AML-193 (cell line): Measurements from ENCODE around the gene FTCDNL1.
A peak's percentile ranks its signal among the peaks of the same experiment; 100 is the strongest.

Experiments used
- DNase-seq, 2 experiments: peaks; one replicate each; lab custom pipeline; 2025; lab: John Stamatoyannopoulos, UW

The FTCDNL1 gene

DNA sequence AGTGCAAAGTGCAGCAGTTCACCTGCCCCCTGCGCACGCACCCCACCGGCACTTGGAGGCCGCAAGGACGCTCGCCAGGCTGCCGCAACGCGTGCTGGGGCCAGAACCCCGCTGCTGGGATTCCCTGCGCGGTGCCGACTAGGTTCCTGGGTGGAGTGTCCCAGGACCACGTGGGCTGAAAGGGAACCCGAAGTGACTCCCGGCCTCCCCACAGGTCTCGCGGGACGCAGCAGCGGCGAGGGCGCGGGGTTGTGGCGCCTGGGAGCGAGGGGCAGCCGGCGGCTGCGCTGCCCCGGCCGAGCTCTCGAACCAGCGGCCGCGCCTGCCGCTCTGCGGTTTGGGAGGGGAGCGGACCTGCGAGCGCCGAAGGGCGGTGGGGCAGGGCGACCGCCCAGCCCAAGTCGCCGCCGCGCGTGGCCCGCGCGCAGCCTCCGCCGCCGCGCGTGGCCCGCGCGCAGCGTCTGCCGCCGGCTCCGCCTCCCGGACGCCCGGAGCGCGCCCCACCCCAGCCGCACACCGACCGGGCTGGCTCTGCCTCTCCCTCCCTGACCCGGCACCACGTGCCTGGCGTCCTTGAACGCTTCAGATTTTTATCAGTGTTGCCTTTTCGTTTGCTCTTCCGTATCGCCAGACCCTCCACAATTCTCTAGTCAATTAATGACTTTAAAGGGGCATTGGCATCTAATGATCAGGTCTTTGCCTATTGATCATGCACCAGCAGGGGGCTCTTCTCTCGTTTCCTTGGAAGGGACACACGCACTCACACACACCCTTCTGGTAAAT, at the start of gene FTCDNL1:
Gene FTCDNL1 (minus strand): TSS at position 475 of the 783 bp plus-strand sequence. CDS start 2,230 bp downstream, outside the sequence.
- DNase-seq = no peak

DNA sequence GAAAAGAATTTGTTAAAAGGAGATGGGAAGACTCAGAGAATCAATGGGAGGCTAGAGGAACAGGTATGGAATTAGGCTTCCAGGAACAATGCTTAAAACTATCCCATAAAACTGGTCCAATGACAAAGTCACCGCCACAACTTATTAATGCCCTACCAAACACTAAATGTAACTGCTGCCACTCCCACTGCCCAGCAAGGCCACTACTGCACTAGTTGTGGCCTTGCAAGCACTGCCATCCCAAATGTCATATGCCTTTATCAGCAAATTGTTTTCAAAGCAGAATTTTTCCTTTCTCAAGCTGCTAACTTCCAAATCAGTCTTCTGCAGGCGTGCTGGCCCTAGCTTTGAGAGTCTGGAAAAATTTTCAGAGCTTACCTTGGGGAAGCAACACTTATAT, 45.6 kb upstream of the FTCDNL1 start:
- DNase-seq = no peak

DNA sequence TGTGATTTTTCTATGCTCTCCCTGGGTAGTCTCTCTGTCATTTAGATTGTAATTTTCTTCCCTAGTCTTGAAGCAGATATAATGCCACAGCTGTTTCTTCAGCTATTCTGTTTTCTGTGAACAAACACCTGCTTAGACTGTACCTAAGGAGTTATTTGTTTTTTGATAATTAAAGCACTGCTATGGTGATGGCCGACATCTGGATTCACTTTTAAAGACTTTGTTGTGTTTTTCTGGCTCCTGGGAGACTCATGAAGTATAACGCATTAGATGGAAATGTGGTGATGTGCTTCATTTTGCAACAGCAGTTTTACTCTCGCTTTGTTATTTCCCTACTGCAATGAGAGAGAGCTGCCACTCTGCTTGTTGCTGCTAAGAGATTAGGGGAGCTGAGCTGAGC, 44.4 kb upstream of the FTCDNL1 start:
- DNase-seq = no peak

- no peak for DNase-seq
Observed at GRCh38 chr2:199883474-199884212, 32.7 kb upstream of the FTCDNL1 start.

DNA sequence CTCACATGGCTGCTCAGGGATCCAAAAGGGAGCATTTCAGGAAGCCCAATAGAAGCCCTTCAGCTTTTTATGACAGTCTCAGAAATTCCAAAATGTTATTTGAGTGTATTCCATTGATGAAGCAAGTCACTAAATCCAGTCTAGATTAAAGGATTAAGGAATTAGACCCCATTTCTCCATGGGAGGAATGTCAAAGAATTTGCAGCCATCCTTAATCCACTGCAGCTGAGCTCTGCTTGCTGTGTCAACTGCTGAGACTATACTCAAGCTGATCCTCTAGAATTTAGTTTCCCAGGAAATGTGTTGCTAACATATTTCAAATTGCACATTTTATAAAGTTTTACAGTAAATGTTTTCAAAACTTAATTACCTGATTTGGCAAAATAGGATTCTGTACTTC, 31.7 kb upstream of the FTCDNL1 start:
- no peak for DNase-seq

GRCh38 chr2:199875400-199875799, 24.4 kb upstream of the FTCDNL1 start:
- no peak for DNase-seq

- DNase-seq = no peak
Observed at GRCh38 chr2:199874209-199874608, 23.2 kb upstream of the FTCDNL1 start.

DNA sequence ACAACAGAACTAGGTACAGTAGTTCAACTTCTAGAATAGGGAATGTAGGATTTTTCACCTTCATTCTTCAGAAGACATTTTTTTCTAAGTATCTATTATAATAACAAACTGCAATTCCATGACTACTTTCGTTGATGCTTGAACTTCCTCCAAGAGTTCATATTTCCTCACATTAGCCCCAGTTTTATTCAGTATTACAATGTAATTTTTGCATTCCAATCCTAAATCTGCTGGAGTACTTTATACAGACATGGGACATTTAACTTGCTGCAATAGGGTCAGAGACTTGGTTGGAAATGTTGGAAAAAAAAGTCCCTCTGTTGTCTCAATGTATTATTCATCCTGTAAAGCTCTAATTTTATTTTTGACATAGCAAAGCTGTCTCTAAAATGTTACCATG, 19.6 kb upstream of the FTCDNL1 start:
- no peak for DNase-seq

DNA sequence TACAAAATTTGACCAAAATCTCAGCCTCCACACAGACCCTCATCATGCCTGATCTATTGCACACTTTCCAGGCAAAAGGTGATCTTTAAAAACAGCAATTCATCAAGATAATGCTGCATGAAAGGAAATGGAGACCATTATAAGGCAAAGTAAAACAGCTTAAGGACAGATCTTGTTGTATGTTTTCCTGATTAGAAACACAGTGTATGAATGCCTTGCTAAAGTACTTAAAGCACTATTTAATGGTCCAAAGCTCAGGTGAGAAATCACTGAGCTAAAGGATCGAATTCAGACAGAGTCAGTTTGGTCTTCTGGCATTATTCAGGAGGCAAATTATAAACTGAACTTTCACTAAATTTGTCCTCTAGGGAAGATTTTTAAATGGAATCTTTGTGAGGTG, 18.7 kb upstream of the FTCDNL1 start:
- DNase-seq = no peak

DNA sequence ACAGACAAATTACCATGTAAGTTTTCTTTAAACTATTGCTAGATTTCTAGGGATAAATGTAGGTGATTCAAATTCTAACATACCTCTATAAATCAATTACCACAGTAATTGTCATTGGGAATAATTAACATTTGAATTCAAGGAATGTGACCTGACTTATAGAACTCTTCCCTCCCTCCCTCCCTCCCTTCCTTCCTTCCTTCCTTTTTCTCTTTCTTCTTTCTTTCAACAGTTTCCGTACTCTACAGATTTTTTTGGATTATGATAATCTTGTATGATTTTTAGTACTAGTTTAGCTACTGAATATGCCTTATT, 18.2 kb upstream of the FTCDNL1 start:
- no peak for DNase-seq

DNA sequence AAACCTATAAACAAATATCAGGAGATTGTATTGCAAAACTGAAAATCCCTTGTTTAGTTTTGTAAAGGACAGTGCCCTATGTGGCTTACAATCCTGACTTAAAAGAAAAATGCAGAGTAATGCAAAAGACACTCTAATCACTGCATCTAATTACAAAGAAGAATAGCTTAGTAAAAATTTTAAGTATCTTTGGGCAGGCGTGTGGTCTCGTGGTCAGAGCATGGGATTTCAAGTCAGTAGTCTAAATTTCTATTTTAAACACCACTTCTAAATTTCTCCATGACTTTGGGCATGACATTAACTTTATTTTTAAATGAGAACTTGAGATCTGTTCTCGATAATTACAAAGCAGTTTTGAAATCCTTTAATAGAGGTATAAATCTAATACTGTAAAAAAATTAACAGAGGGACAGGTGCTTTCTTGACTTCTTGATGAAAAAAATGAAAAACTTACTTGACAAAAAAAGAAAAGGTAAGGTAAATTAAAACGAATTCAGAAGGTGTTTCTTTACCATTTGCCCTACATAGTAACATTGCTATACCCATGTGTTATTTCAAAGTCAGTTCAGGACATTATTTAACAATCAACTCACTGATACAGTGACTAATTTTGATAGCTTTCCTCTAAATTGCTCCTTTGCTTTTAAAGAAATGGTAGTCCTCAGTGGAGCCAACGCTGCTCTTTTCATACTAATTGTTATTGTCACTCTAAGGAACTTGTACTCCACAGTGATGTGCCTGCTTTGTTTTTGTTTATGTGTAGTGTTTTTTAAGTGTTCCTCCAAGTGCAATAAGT, 17.6 kb upstream of the FTCDNL1 start:
- no peak for DNase-seq

GRCh38 chr2:199865905-199866304, 14.9 kb upstream of the FTCDNL1 start:
- no peak for DNase-seq

GRCh38 chr2:199862788-199863187, 11.8 kb upstream of the FTCDNL1 start:
- no peak for DNase-seq

- DNase-seq = peak; percentile 62 to 69
Observed at GRCh38 chr2:199861132-199861774, 10.3 kb upstream of the FTCDNL1 start.

GRCh38 chr2:199855812-199856211, 4.8 kb upstream of the FTCDNL1 start:
- DNase-seq = no peak

GRCh38 chr2:199851883-199852282, 891 bp upstream of the FTCDNL1 start:
- no peak for DNase-seq

DNA sequence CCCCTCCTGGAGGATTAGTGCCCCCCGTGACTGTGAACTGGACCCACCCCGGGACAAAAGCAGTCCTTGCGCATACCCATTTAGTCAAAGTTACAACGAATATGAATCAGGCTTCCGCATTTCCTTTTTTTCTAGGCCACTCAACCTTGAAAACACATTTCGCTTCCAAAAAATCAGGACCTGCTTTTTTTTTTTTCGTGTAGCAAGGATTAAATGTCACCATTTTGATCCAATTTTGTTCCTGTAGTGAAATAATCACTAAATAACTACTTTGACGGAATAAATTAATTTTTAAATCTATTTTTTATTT, 464 bp upstream of the FTCDNL1 start:
- DNase-seq = no peak

GRCh38 chr2:199850218-199850717, 724 bp downstream of the FTCDNL1 start:
- no peak for DNase-seq

- DNase-seq = no peak
Observed at GRCh38 chr2:199848389-199849130, 2.4 kb downstream of the FTCDNL1 start.

DNA sequence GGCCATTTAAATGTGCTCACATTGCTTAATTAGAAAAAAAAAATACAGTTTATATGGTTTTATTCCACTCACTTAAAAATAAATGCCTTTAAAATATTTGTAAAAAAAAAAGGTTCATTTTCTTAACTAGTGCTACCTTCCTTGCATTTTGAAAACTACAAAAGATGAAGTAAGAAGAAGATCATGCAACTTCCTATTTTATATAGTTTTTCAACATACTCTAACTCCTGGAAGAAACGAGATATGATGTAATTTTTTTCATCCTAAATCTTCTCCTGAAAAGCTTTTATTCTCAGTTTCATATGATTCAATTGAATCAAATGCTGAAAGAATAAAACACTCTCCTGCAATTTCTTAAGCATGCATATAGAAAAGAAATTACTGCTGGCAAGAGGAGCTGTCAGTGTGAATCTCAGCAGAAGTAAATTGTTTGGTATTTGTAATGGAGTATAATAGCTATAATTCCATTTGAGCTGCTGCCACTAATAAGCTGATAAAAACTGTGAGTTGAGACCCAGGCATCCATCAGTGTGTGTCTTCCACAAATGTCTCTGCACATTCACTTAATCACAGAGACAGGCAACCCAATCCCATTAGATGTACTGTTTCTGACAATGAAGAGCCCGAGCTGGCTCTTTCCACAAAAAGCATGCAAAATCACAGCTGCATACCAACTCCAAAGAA, 3.7 kb downstream of the FTCDNL1 start:
- DNase-seq = peak; percentile 42 to 52
